Large intestine (tissue), 3 donors: ENCODE data around the gene CDK19. TPM values are rescaled to one million over a fixed set of nuclear protein-coding genes. Genes with fewer than 3 reads are reported as not detected.
A peak's percentile ranks its signal among the peaks of the same experiment; 100 is the strongest.

Experiments
- DNase-seq, 2 donors: peaks; one replicate each; pipeline versions ENCODE4 v3.0.0 to v3.0.0-alpha.2; 2013
- H3K27ac ChIP-seq: one replicate; pipeline ENCODE4 v1.5.1; 2013; ENCODE audit warnings: low read length
- H3K27me3 ChIP-seq: 2 replicates; pipeline ENCODE4 v1.6.1; 2013; ENCODE audit warnings: low read length; ENCODE audit not compliant: control insufficient read depth, insufficient read depth
- H3K36me3 ChIP-seq: 2 replicates; pipeline ENCODE4 v1.6.1; 2013; ENCODE audit warnings: low read length; ENCODE audit not compliant: control insufficient read depth, insufficient read depth
- H3K4me1 ChIP-seq: one replicate; pipeline ENCODE4 v1.6.1; 2013; ENCODE audit warnings: low read length; ENCODE audit not compliant: control insufficient read depth, insufficient read depth
- H3K4me3 ChIP-seq: one replicate; pipeline ENCODE4 v1.5.1; 2013; ENCODE audit warnings: low read length
- H3K9me3 ChIP-seq: one replicate; pipeline ENCODE4 v1.6.1; 2013; ENCODE audit warnings: mild to moderate bottlenecking, low read depth, low read length, moderate library complexity; ENCODE audit not compliant: control insufficient read depth
- WGBS: methylation state at CpG from one replicate; pipeline ENCODE4 v1.1.5; 2013; ENCODE audit warnings: low lambda C conversion rate; ENCODE audit not compliant: insufficient coverage; 5-methylcytosine and 5-hydroxymethylcytosine counted together
- polyA plus RNA-seq: library from polyadenylated mRNA; unstranded; fragments of 120-200 nt; gene quantifications from one replicate; pipeline ENCODE4 v1.2.1, GENCODE V29; 2013

Gene CDK19
- polyA plus RNA-seq, 1 donor, result 18.3 TPM

DNA sequence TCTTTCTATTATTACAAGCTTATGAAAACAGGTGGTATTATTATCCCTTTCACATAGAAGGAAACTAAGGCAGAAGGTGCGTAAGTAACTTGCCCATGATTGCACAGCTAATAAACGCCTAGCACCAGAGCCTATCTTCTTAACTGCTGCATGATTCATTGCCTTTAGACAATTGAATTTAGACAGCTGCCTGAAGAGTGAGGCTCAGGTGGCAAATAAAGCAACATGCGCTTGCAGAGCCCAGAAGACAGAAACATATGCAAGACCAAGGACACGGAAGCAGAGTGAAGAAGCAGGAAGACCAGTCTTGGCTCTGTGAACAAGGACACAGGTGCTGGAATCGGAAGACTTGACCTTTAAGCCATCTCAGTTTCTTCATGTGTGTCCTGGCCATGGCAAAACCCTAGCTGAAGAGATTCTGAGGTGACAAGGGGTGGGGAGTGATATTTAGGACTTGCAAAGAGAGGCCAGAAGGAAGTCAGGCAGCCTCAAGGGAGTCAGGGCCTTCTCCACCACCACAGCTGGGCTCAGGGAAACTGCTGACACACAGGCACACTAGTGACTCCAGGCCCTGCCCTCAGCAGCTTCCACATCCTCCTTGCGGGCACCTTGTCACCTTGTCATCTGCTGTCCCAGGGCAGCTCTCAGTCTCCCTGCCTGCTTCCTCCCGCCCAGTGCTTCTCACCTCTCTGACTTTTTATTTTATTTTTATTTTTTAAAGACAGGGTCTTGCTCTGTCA lies 247.1 kb downstream of the CDK19 start:
- DNase-seq, result peak in 1 of 2 donors; percentile 43
- H3K36me3 ChIP-seq, result no peaks in the 10 kb centered on the region
- peak overlapping the region; percentile 96 for H3K27ac ChIP-seq
- peaks cover 37% of the 10 kb centered on the region for H3K4me1 ChIP-seq
- no peaks in the 10 kb centered on the region for H3K27me3 ChIP-seq
- no peaks in the 10 kb centered on the region for H3K9me3 ChIP-seq
- no peak overlapping the region for H3K4me3 ChIP-seq
- WGBS, result 80% methylated on average over 1 of the region's 7 CpGs

DNA sequence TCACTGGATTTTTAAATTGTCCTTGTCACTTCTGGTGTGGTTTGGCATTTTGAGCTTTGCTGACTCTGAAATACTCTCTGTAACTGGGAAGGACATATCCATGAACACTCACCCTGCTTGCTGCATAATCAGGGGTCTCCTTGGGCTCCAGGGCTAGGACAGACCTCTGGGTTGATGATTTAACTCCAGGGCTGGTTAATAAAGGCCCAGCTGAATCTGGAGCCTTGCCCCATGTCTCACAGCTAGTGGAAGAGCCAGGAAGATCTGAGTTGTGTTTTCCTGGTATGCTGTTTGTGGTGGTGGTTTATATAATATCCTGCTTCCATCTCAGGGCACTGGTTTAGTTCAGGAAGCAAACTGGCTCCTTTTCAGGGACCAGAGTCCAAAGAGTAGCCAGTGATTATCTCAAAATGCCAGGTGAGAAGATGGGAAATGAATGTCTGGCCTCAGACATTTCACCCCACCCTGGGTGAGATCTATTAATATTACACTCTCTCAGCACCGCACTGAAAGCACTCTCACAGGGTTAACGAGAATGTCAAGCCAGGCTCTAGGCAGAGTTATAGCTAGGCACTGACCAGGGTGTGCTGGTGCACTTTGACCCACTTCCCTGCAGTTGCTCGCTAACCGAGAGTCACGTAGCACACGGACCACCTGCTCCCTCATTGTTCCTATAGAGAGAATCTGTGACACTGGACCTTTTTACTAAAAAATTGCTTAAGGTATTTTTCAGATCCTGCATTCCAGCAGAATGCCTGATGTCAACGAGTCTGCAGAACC lies 248.7 kb downstream of the CDK19 start:
- peak; percentile 92 to 95 for DNase-seq
- 0% methylated on average over 1 of the region's 7 CpGs for WGBS
- Histone ChIP-seq H3K27ac (peak overlapping the region; percentile 96), H3K36me3 (no peaks in the 10 kb centered on the region), H3K9me3 (no peaks in the 10 kb centered on the region), H3K4me3 (no peak overlapping the region), H3K4me1 (peaks cover 37% of the 10 kb centered on the region), H3K27me3 (no peaks in the 10 kb centered on the region)

DNA sequence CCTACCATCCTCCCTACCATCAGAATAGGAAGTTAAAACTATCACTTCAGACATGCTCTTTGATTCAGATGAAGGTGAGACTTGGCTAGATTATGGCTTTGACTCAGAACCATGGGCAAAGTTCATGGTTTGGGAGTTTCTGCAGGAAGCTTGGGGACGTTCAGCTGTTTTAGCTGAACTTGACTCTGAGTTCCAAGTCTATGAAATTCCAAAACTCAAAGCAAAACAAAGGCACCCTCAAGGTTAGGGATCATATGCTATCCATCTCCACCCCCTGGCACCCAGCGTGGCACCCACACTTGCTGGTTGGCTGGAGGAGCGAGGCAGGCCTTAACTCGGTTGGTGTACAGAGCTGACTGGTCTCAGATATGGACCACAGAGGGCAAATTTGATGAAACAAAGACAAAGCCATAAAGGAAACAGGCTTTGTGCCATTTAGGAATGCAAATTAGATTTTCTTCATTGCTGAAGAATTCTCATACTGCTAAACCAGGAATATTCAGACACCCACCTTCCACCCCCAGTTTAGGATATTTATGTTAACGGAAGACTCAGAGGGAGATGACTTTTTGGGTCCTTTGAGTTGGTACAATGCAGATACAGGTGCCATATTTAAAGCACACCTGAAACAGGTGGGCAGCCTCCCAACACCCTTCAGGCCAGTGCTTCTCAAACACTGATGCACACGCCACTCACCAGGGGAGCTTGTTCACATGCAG lies 250.4 kb downstream of the CDK19 start:
- H3K4me3 ChIP-seq, result no peak overlapping the region
- no peaks in the 10 kb centered on the region for H3K9me3 ChIP-seq
- H3K4me1 ChIP-seq, result peaks cover 37% of the 10 kb centered on the region
- DNase-seq, result peak; percentile 21 to 71
- no peaks in the 10 kb centered on the region for H3K27me3 ChIP-seq
- no CpG with 5 or more reads among the region's 6 CpGs for whole genome bisulfite sequencing
- H3K27ac ChIP-seq, result peak overlapping the region; percentile 39
- H3K36me3 ChIP-seq, result no peaks in the 10 kb centered on the region

DNA sequence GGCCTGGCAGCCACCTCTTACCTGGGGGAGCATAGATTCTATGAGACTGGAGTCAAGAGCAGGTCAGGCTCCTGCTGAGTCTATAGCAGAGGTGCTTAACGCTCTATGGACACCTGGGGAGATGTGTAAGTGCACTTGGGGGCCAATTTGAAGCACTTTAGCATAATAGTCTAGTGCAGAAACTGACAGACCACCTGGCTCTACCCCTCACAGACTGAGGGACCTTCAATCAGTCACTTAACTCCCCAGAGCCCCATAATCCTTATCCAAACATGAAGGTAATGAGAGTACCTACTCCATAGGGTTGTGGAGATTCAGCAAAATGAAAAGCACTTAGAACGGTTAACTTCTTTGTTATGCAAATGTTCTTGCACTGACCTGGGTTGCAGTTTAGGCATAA lies 251.6 kb downstream of the CDK19 start:
- no peaks in the 10 kb centered on the region for H3K27me3 ChIP-seq
- no CpG with 5 or more reads among the region's 2 CpGs for WGBS
- no peaks in the 10 kb centered on the region for H3K9me3 ChIP-seq
- H3K27ac ChIP-seq, result no peak overlapping the region
- no peaks in the 10 kb centered on the region for H3K36me3 ChIP-seq
- H3K4me3 ChIP-seq, result no peak overlapping the region
- peaks cover 37% of the 10 kb centered on the region for H3K4me1 ChIP-seq
- DNase-seq, result no peak

DNA sequence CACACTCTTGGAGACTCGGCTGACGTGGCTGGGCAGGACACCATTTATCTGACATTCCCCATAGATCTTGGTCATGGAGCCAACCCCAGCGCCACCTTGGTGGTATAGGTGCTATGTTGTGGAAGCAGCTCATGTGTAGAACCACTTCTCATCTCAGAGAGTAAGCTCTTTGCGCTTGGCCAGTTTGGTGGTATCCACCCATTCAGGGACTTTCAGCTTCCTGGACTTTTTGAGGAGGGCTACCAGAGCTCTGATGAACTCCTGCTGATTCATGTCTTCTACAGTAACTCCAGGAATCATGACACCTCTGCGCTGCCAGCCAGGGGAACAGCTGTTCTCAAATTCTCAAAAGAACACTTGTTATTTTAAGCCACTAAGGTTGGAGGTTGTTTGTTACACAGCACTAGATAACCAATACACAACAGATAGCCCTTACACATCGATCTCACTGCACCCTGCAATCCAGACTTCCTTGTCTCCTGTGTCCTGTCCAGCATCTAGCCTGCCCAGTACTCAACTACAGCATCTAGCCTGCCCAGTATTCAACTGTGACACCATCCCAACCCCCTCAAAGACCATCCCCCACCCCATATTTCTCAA lies 252.9 kb downstream of the CDK19 start:
- no CpG with 5 or more reads among the region's 6 CpGs for WGBS

DNA sequence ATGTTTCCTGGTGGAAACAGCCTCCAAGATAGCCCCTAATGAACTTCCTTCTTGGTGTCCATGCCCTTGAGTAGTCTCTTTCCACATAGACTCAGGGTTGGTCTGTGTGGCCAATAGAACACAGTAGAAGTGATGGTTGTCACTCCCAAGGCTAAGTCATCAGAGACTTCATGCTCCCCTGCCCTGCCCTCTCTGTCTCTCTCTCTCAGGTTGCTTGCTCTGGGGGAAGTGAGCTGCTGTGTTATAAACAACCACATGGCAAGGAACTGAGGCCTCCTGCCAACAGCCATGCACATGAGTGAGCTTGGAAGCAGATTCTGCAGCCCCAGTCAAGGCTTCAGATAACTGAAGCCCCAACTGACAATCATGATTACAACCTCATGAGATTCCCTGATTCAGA lies 253.6 kb downstream of the CDK19 start:
- DNase-seq, result no peak
- Histone ChIP-seq H3K4me1 (peaks cover 19% of the 10 kb centered on the region), H3K4me3 (no peak overlapping the region), H3K27ac (no peak overlapping the region), H3K9me3 (no peaks in the 10 kb centered on the region), H3K27me3 (no peaks in the 10 kb centered on the region), H3K36me3 (no peaks in the 10 kb centered on the region)

More for the DNA sequence above, 252.9 kb downstream of the CDK19 start:
- H3K4me1 ChIP-seq, result peaks cover 25% of the 10 kb centered on the region
- no peaks in the 10 kb centered on the region for H3K9me3 ChIP-seq
- no peak overlapping the region for H3K27ac ChIP-seq
- H3K36me3 ChIP-seq, result no peaks in the 10 kb centered on the region
- no peak for DNase-seq
- H3K27me3 ChIP-seq, result no peaks in the 10 kb centered on the region
- H3K4me3 ChIP-seq, result no peak overlapping the region

DNA sequence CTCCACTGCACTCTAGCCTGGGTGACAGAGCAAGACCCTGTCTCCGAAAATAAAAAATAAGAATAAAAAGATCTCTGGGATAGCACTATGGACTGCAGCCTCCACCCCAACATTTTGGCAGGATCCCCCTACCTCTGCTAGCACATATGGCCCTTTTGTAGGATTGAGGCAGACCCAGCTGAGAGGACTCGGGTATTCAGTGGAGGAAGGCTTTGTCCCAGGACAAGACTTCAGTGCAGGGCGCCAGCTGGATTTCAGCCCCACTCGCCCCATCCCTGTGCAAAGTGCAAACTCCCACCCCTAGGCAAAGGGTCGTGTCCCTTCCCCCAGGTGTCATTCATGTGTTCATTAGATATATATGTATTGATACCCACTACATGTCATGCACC lies 254.3 kb downstream of the CDK19 start:
- Histone ChIP-seq H3K4me1 (peaks cover 12% of the 10 kb centered on the region), H3K27me3 (no peaks in the 10 kb centered on the region), H3K4me3 (no peak overlapping the region), H3K9me3 (no peaks in the 10 kb centered on the region), H3K27ac (no peak overlapping the region), H3K36me3 (no peaks in the 10 kb centered on the region)
- no peak for DNase-seq
- no CpG with 5 or more reads among the region's 5 CpGs for WGBS

DNA sequence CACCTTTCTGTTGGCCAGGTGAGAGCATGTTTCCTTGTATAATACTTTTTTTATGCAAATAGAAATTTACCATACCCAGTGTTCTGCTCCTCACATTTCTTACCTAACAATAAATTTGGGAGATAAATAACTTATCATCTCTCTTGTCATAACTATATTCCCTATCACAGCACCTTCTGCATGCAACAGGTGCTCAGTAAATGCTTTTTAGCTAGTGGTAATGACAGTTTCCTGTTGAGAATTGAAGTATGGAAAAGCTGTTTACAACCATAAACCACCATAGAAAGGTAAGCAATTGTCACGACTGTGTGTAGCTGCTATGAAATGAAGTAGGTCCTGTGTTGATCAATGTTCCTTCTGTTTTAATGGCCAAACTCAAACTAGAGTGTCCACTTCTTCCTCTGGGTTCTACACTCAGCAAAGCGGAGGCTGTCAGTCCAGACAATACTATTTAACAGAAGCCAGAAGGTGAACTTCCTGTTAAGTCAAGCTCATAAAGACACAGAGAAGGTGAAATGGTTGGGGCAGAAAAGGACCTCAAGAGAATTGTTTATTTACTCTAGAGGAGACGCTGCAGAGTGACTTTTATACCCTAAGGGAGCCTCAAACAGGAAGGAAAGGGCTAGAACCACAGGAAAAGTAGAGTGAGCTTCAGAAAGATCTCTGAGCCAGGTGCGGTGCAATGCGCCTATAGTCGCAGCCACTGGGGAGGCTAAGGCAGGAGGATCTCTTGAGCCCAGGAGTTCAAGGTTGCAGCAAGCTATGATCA lies 254.8 kb downstream of the CDK19 start:
- Histone ChIP-seq H3K27ac (no peak overlapping the region), H3K4me3 (no peak overlapping the region), H3K9me3 (no peaks in the 10 kb centered on the region), H3K27me3 (no peaks in the 10 kb centered on the region), H3K36me3 (no peaks in the 10 kb centered on the region), H3K4me1 (peaks cover 7% of the 10 kb centered on the region)
- DNase-seq, result no peak
- WGBS, result no CpG with 5 or more reads among the region's 6 CpGs
